Measurements from ENCODE around the gene SPACA6. TPM values are rescaled to one million over a fixed set of nuclear protein-coding genes. Genes with fewer than 3 reads are reported as not detected.
A peak's percentile ranks its signal among the peaks of the same experiment; 100 is the strongest.

Gene SPACA6
- total and polyA plus RNA-seq, 4 donors, result 0.92 to 2.5 (median 1.3) TPM

DNA sequence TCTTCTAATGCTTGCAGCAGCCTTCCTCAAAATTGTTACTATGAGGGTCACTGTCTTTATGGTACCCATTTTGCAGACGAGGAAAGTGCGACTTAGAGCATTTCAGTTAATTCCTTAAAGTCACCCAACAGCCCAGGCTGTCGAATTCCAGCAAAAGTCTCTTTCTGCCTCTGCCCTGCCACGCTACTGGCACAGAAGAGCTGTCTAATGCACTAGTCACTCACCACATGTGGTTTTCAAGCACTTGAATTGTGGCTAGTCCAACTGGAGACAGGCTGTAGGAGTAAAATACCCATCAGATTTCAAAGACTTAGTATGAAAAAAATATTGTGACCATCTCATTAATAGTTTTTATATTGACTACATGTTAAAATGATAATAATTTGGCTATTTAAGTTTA is 56.8 kb downstream of the SPACA6 start:
- Histone ChIP-seq H3K4me3 (ENCODE audit: low read depth in 1 of 3, low read length in 3 of 3) (no peak overlapping the region), H3K27ac (ENCODE audit: low read depth in 1 of 2, low read length in 2 of 2) (no peak overlapping the region), H3K9ac (ENCODE audit: low read depth in 1 of 2, low read length in 2 of 2) (no peak overlapping the region), H3K4me1 (ENCODE audit: control insufficient read depth in 4 of 4, insufficient read depth in 4 of 4, low read length in 3 of 4) (peaks cover 0 to 2% (median 0%) of the 10 kb centered on the region in 4 donors), H3K27me3 (ENCODE audit: control insufficient read depth in 4 of 4, insufficient read depth in 4 of 4, low read length in 3 of 4) (no peaks in the 10 kb centered on the region), H3K9me3 (ENCODE audit: control insufficient read depth in 4 of 4, low read length in 3 of 4) (peaks cover 0 to 13% (median 5%) of the 10 kb centered on the region in 4 donors), H3K36me3 (ENCODE audit: control insufficient read depth in 4 of 4, insufficient read depth in 3 of 4, low read depth in 1 of 4, low read length in 3 of 4) (no peaks in the 10 kb centered on the region)
- DNase-seq (ENCODE audit: low spot score), result no peak
- 65% methylated on average over 4 of the region's 4 CpGs for WGBS
- TF ChIP-seq, protein P1, sequence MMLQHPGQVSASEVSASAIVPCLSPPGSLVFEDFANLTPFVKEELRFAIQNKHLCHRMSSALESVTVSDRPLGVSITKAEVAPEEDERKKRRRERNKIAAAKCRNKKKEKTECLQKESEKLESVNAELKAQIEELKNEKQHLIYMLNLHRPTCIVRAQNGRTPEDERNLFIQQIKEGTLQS (IDR thresholded peaks at IDR 0.05), result no peak
- TF ChIP-seq FOXA2 (IDR thresholded peaks at IDR 0.05) (no peak), RAD21 (IDR thresholded peaks at IDR 0.05) (no peak), RXRA (IDR thresholded peaks at IDR 0.05) (no peak), HNF4A (conservative IDR thresholded peaks at IDR 0.05) (no peak), TAF1 (conservative IDR thresholded peaks at IDR 0.05) (no peak), SP1 (IDR thresholded peaks at IDR 0.05) (no peak), YY1 (IDR thresholded peaks at IDR 0.05) (no peak), JUND (IDR thresholded peaks at IDR 0.05) (no peak), HNF4G (IDR thresholded peaks at IDR 0.05) (no peak), EGR1 (IDR thresholded peaks at IDR 0.05; ENCODE audit: low read depth in 2 of 2) (no peak)
- TF ChIP-seq, protein P2, sequence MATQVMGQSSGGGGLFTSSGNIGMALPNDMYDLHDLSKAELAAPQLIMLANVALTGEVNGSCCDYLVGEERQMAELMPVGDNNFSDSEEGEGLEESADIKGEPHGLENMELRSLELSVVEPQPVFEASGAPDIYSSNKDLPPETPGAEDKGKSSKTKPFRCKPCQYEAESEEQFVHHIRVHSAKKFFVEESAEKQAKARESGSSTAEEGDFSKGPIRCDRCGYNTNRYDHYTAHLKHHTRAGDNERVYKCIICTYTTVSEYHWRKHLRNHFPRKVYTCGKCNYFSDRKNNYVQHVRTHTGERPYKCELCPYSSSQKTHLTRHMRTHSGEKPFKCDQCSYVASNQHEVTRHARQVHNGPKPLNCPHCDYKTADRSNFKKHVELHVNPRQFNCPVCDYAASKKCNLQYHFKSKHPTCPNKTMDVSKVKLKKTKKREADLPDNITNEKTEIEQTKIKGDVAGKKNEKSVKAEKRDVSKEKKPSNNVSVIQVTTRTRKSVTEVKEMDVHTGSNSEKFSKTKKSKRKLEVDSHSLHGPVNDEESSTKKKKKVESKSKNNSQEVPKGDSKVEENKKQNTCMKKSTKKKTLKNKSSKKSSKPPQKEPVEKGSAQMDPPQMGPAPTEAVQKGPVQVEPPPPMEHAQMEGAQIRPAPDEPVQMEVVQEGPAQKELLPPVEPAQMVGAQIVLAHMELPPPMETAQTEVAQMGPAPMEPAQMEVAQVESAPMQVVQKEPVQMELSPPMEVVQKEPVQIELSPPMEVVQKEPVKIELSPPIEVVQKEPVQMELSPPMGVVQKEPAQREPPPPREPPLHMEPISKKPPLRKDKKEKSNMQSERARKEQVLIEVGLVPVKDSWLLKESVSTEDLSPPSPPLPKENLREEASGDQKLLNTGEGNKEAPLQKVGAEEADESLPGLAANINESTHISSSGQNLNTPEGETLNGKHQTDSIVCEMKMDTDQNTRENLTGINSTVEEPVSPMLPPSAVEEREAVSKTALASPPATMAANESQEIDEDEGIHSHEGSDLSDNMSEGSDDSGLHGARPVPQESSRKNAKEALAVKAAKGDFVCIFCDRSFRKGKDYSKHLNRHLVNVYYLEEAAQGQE (IDR thresholded peaks at IDR 0.05), result no peak
- TF ChIP-seq, protein P3, sequence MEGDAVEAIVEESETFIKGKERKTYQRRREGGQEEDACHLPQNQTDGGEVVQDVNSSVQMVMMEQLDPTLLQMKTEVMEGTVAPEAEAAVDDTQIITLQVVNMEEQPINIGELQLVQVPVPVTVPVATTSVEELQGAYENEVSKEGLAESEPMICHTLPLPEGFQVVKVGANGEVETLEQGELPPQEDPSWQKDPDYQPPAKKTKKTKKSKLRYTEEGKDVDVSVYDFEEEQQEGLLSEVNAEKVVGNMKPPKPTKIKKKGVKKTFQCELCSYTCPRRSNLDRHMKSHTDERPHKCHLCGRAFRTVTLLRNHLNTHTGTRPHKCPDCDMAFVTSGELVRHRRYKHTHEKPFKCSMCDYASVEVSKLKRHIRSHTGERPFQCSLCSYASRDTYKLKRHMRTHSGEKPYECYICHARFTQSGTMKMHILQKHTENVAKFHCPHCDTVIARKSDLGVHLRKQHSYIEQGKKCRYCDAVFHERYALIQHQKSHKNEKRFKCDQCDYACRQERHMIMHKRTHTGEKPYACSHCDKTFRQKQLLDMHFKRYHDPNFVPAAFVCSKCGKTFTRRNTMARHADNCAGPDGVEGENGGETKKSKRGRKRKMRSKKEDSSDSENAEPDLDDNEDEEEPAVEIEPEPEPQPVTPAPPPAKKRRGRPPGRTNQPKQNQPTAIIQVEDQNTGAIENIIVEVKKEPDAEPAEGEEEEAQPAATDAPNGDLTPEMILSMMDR (IDR thresholded peaks at IDR 0.05; ENCODE audit: low read depth, low read length, missing input control), result no peak

DNA sequence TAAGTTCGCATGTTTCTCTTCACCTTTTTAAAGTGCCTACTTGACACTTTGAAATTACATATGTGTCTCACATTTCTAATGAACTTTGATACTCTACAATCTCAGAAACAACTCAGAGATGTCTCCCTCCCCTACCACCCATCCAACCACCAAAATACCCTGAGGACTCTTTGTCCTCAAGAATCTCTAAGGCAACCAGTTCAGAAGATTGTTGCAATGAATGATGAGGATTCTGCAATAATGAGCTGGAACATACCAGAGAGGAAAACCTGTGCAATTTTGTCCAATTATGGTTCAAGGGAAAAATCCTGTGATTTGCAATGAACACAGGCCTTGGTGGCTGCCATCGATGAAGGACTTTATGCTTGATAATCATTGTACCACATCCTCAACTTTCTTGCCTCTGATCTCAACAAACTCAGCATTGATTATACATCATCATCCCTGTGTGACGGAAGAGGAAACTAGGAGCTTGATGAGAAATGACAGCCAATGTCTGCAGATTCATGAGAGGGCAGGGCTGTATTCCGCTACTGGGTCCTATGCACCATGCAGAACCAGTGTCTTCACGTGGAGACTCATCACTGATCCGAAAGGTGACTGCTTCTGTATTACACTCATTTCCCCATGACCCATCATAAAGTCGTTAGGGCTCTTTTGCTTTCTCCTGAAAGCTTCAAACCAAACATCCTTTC is 57.4 kb downstream of the SPACA6 start:
- H3K36me3 ChIP-seq (ENCODE audit: control insufficient read depth in 4 of 4, insufficient read depth in 3 of 4, low read depth in 1 of 4, low read length in 3 of 4), result no peaks in the 10 kb centered on the region
- no peak for DNase-seq (ENCODE audit: low spot score)
- no peak for TF ChIP-seq GABPA (IDR thresholded peaks at IDR 0.05 in 1 of 2, conservative IDR thresholded peaks at IDR 0.05 in 1 of 2)
- TF ChIP-seq JUND (IDR thresholded peaks at IDR 0.05), result no peak
- TF ChIP-seq EGR1 (IDR thresholded peaks at IDR 0.05; ENCODE audit: low read depth in 2 of 2), result no peak
- peak overlapping the region in 2 of 3 donors; percentile 15 to 18 for H3K4me3 ChIP-seq (ENCODE audit: low read depth in 1 of 3, low read length in 3 of 3)
- peaks cover 0 to 13% (median 4%) of the 10 kb centered on the region in 4 donors for H3K9me3 ChIP-seq (ENCODE audit: control insufficient read depth in 4 of 4, low read length in 3 of 4)
- no peak overlapping the region for H3K9ac ChIP-seq (ENCODE audit: low read depth in 1 of 2, low read length in 2 of 2)
- H3K27me3 ChIP-seq (ENCODE audit: control insufficient read depth in 4 of 4, insufficient read depth in 4 of 4, low read length in 3 of 4), result no peaks in the 10 kb centered on the region
- WGBS, result 68% methylated on average over 7 of the region's 7 CpGs
- peak overlapping the region; percentile 27 to 37 for H3K27ac ChIP-seq (ENCODE audit: low read depth in 1 of 2, low read length in 2 of 2)
- peaks cover 0 to 2% (median 0%) of the 10 kb centered on the region in 4 donors for H3K4me1 ChIP-seq (ENCODE audit: control insufficient read depth in 4 of 4, insufficient read depth in 4 of 4, low read length in 3 of 4)
